HEK293 (cell line): ENCODE measurements around the gene PHACTR1.

Experiments used
- CTCF ChIP-seq: fragments of 450-650 bp; formaldehyde crosslinking; IDR thresholded peaks from 2 replicates; pipeline ENCODE4 v1.5.1; 2016; ENCODE audit warnings: missing biosample characterization, missing genetic modification characterization
- SETDB1 ChIP-seq: IDR thresholded peaks from one replicate; pipeline ENCODE4 v1.6.1; 2017; ENCODE audit warnings: mild to moderate bottlenecking, low read length, moderate library complexity, mixed read lengths; ENCODE audit not compliant: insufficient read length
- ZNF175 ChIP-seq: fragments of 450-650 bp; formaldehyde crosslinking; IDR thresholded peaks from 2 replicates; pipeline ENCODE4 v1.5.1; 2016; ENCODE audit warnings: missing biosample characterization, missing genetic modification characterization
- ZNF629 ChIP-seq: fragments of 450-650 bp; formaldehyde crosslinking; IDR thresholded peaks from 2 replicates; pipeline ENCODE4 v1.5.1; 2017; ENCODE audit warnings: missing biosample characterization, missing genetic modification characterization
- ZNF660 ChIP-seq: fragments of 450-650 bp; IDR thresholded peaks from 2 replicates; pipeline ENCODE4 v1.5.1; 2018; ENCODE audit warnings: missing biosample characterization, mild to moderate bottlenecking, missing genetic modification characterization

- TF ChIP-seq ZNF660 = no peak
- TF ChIP-seq SETDB1 = no peak
- TF ChIP-seq CTCF (tag by site-specific recombination) = no peak
- TF ChIP-seq ZNF175 (tag by site-specific recombination) = no peak
- no peak for TF ChIP-seq ZNF629 (tag by site-specific recombination)
Measured at GRCh38 chr6:12931639-12932038, 215.1 kb downstream of the PHACTR1 start.
